ENCODE measurements around the gene RREB1. TPM values are rescaled to one million over a fixed set of nuclear protein-coding genes. Genes with fewer than 3 reads are reported as not detected.

The RREB1 gene
- total and polyA plus RNA-seq, 2 experiments from 2014 or later: 8.5 to 25.5 TPM

- Histone ChIP-seq H3K27me3 (ENCODE audit: insufficient read depth) (no peaks in the 10 kb centered on the region), H3F3A (replicated peaks; ENCODE audit: low read depth) (no peaks in the 10 kb centered on the region), H3K4me1 (ENCODE audit: insufficient read depth) (no peaks in the 10 kb centered on the region), H3K9me2 (ENCODE audit: insufficient read depth) (0 out of 2 replicates have a peak, but pooled peaks cover 4% of the 10 kb centered on the region), H3K4me2 (no peak overlapping the region), H3K79me2 (replicated peaks; ENCODE audit: insufficient read depth) (no peaks in the 10 kb centered on the region; the same call in none of the 2 replicates), H3K36me3 (ENCODE audit: insufficient read depth) (no peaks in the 10 kb centered on the region), H4K20me1 (replicated peaks; ENCODE audit: insufficient read depth) (no peaks in the 10 kb centered on the region), H2AFZ (no peak overlapping the region), H3K27ac (ENCODE audit: low read depth) (no peak overlapping the region), H3K4me3 (no peak overlapping the region)
- H3K4me3 Mint-ChIP-seq: no peak overlapping the region
- H3K27ac Mint-ChIP-seq: no peak overlapping the region
- peaks cover 12% of the 10 kb centered on the region for H3K36me3 Mint-ChIP-seq (ENCODE audit: low read depth)
- DNase-seq (ENCODE audit: low spot score): no peak
- H3K4me1 Mint-ChIP-seq: peaks cover 23% of the 10 kb centered on the region
- H3K27me3 Mint-ChIP-seq (ENCODE audit: insufficient read depth, low read depth, poor library complexity): no peaks in the 10 kb centered on the region
- no peaks in the 10 kb centered on the region for H3K9me3 Mint-ChIP-seq
- no peak for ATAC-seq
- TF ChIP-seq JUNB (IDR thresholded peaks at IDR 0.05; ENCODE audit: unreplicated experiment): no peak
- TF ChIP-seq STAT1 (IDR thresholded peaks at IDR 0.05; ENCODE audit: unreplicated experiment): no peak
- no peak for TF ChIP-seq EZH2 (IDR thresholded peaks at IDR 0.05; ENCODE audit: low read depth, unreplicated experiment)
- TF ChIP-seq POLR2AphosphoS5 (IDR thresholded peaks at IDR 0.05; ENCODE audit: low read depth): no peak
- no peak for TF ChIP-seq ZNF462 (CRISPR knock-in tag; IDR thresholded peaks at IDR 0.05)
- no peak for TF ChIP-seq NANOG (IDR thresholded peaks at IDR 0.05; ENCODE audit: borderline replicate concordance)
- TF ChIP-seq, protein P1, sequence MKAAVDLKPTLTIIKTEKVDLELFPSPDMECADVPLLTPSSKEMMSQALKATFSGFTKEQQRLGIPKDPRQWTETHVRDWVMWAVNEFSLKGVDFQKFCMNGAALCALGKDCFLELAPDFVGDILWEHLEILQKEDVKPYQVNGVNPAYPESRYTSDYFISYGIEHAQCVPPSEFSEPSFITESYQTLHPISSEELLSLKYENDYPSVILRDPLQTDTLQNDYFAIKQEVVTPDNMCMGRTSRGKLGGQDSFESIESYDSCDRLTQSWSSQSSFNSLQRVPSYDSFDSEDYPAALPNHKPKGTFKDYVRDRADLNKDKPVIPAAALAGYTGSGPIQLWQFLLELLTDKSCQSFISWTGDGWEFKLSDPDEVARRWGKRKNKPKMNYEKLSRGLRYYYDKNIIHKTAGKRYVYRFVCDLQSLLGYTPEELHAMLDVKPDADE (IDR thresholded peaks at IDR 0.05): no peak
- TF ChIP-seq CREB1 (CRISPR knock-in tag; IDR thresholded peaks at IDR 0.05; ENCODE audit: low read depth): no peak
Measured at GRCh38 chr6:7197747-7198146, 90.0 kb downstream of the RREB1 start.

Data from GM23338 (cell line).